Fibroblast of upper back skin (primary cell): ENCODE results near the gene EFCAB6.

Source experiments
- DNase-seq: peaks from one replicate; pipeline ENCODE4 v3.0.0-alpha.2; 2013

EFCAB6 gene

GRCh38 chr22:43569111-43569510 lies 243.0 kb downstream of the EFCAB6 start:
- no peak for DNase-seq

GRCh38 chr22:43567691-43568324 lies 244.3 kb downstream of the EFCAB6 start:
- DNase-seq: no peak

GRCh38 chr22:43566561-43567332 lies 245.4 kb downstream of the EFCAB6 start:
- no peak for DNase-seq

- no peak for DNase-seq
Measured at GRCh38 chr22:43566021-43566420, 246.1 kb downstream of the EFCAB6 start.

- no peak for DNase-seq
Measured at GRCh38 chr22:43564859-43565258, 247.2 kb downstream of the EFCAB6 start.

GRCh38 chr22:43563571-43563970 lies 248.5 kb downstream of the EFCAB6 start:
- DNase-seq: no peak

GRCh38 chr22:43562843-43563242 lies 249.3 kb downstream of the EFCAB6 start:
- no peak for DNase-seq

- no peak for DNase-seq
Measured at GRCh38 chr22:43561415-43562178, 250.5 kb downstream of the EFCAB6 start.

GRCh38 chr22:43560651-43561050 lies 251.5 kb downstream of the EFCAB6 start:
- DNase-seq: no peak

GRCh38 chr22:43555561-43556515 lies 256.3 kb downstream of the EFCAB6 start:
- no peak for DNase-seq

GRCh38 chr22:43554694-43555365 lies 257.3 kb downstream of the EFCAB6 start:
- no peak for DNase-seq

- DNase-seq: no peak
Measured at GRCh38 chr22:43554259-43554636, 257.9 kb downstream of the EFCAB6 start.

- no peak for DNase-seq
Measured at GRCh38 chr22:43553451-43554258, 258.4 kb downstream of the EFCAB6 start.

GRCh38 chr22:43550672-43551071 lies 261.4 kb downstream of the EFCAB6 start:
- no peak for DNase-seq

- DNase-seq: no peak
Measured at GRCh38 chr22:43550024-43550620, 262.0 kb downstream of the EFCAB6 start.

GRCh38 chr22:43546186-43546585 lies 265.9 kb downstream of the EFCAB6 start:
- DNase-seq: no peak

- DNase-seq: no peak
Measured at GRCh38 chr22:43544289-43544673, 267.8 kb downstream of the EFCAB6 start.

GRCh38 chr22:43543522-43544288 lies 268.4 kb downstream of the EFCAB6 start:
- no peak for DNase-seq

GRCh38 chr22:43542681-43543521 lies 269.2 kb downstream of the EFCAB6 start:
- no peak for DNase-seq
